ENCODE measurements around the gene SYS1. TPM values are rescaled to one million over a fixed set of nuclear protein-coding genes. Genes with fewer than 3 reads are reported as not detected.

Gene SYS1
- total and polyA plus RNA-seq, 2 of the 8 experiments (the other 6 are each of a cell fraction or from before 2014, with no cell fraction given): 19.6 to 50.8 TPM

GRCh38 chr20:45361793-45362192, 1.2 kb upstream of the SYS1 start:
- Histone ChIP-seq H3K79me1 (ENCODE audit: low read depth, low read length) (peaks cover 6% of the 10 kb centered on the region; the same call in 1 of the 2 replicates), H2AFZ (ENCODE audit: low read length) (no peak overlapping the region), H4K91ac (replicated peaks; ENCODE audit: insufficient read length, low read length) (no peak overlapping the region), H2BK120ac (replicated peaks; ENCODE audit: low read depth, low read length) (no peak overlapping the region), H4K5ac (ENCODE audit: insufficient read length, low read depth, low read length) (no peak overlapping the region), H3K14ac (ENCODE audit: insufficient read length) (no peak overlapping the region), H3K23me2 (ENCODE audit: low read depth, low read length) (peaks cover 7% of the 10 kb centered on the region), H4K20me1 (replicated peaks in 1 of 2; ENCODE audit: control insufficient read depth in 1 of 2, insufficient read depth in 2 of 2, low read length in 2 of 2) (peaks cover 0 to 6% of the 10 kb centered on the region in 2 experiments), H3K4me3 (ENCODE audit: extremely low read depth in 1 of 4, insufficient read depth in 2 of 4, low read depth in 3 of 4, low read length in 4 of 4) (no peak overlapping the region), H3K56ac (replicated peaks; ENCODE audit: insufficient read length, low read depth, low read length) (no peak overlapping the region), H3K36me3 (ENCODE audit: control insufficient read depth in 2 of 4, insufficient read depth in 4 of 4, low read length in 3 of 4) (peaks cover 0 to 7% (median 1%) of the 10 kb centered on the region in 4 experiments; a peak in 4 of 8 replicates), H3K27me3 (replicated peaks in 1 of 4; ENCODE audit: control insufficient read depth in 3 of 4, extremely low read depth in 1 of 4, insufficient read depth in 3 of 4, low read length in 3 of 4) (no peaks in the 10 kb centered on the region), H3K9ac (replicated peaks in 1 of 4; ENCODE audit: extremely low read depth in 1 of 4, low read depth in 3 of 4, low read length in 3 of 4) (no peak overlapping the region), H4K8ac (ENCODE audit: extremely low read depth, insufficient read depth, low read length) (no peak overlapping the region), H3K9me3 (ENCODE audit: insufficient read depth in 2 of 2, low read depth in 1 of 2, low read length in 1 of 2) (no peaks in the 10 kb centered on the region), H3K79me2 (ENCODE audit: control insufficient read depth in 1 of 2, insufficient read depth in 2 of 2, low read length in 2 of 2) (peaks cover 0 to 13% of the 10 kb centered on the region in 2 experiments; a peak in 2 of 4 replicates), H2BK20ac (ENCODE audit: low read length) (no peak overlapping the region), H2AK5ac (ENCODE audit: low read depth, low read length) (no peak overlapping the region), H3K18ac (ENCODE audit: extremely low read depth, low read length) (no peak overlapping the region), H3K23ac (ENCODE audit: insufficient read length) (no peak overlapping the region), H3K4me1 (replicated peaks in 1 of 4; ENCODE audit: control insufficient read depth in 3 of 4, insufficient read depth in 4 of 4, low read length in 3 of 4) (peaks cover 3 to 12% (median 8%) of the 10 kb centered on the region in 4 experiments; a peak in 6 of 7 replicates), H3K4ac (replicated peaks; ENCODE audit: insufficient read length, low read depth, low read length) (no peak overlapping the region), H3K4me2 (ENCODE audit: insufficient read depth in 1 of 2, low read depth in 2 of 2, low read length in 2 of 2) (no peak overlapping the region; a peak in 1 of 4 replicates), H2BK15ac (ENCODE audit: low read length) (no peak overlapping the region), H2BK12ac (ENCODE audit: low read depth, low read length) (no peak overlapping the region), H3K27ac (ENCODE audit: low read depth, low read length) (no peak overlapping the region), H2BK5ac (ENCODE audit: low read depth, low read length) (no peak overlapping the region)
- 81% methylated on average over 6 of the region's 6 CpGs; no CpG with 5 or more reads in 1 of the 2 experiments for WGBS, 2 experiments (ENCODE audit: extremely low coverage in 1 of 2, insufficient coverage in 1 of 2, insufficient read length in 1 of 2, insufficient replicate concordance in 2 of 2, low coverage in 1 of 2, low lambda C conversion rate in 2 of 2, missing lambda C conversion rate in 1 of 2)
- no peak for DNase-seq (ENCODE audit: low read depth in 1 of 2, low spot score in 2 of 2)
- POLR2A ChIA-PET (ENCODE audit: partially characterized antibody): interaction anchor here (0.6 to 13.2 kb wide), 3 partner anchors 15 to 78 kb away, joined by 3 to 113 read pairs (median 4); partner anchors contain the start of gene SDC4
- CTCF ChIA-PET (ENCODE audit: partially characterized antibody): interaction anchor here (0.6 to 6.8 kb wide), 17 partner anchors 9 to 577 kb away, joined by 3 to 85 read pairs (median 5); partner anchors contain the start of genes DBNDD2, PIGT, SDC4 and TP53TG5
- no peak for FAIRE-seq
- TF ChIP-seq TCF12 (IDR thresholded peaks at IDR 0.05; ENCODE audit: low read depth, low read length) (no peak), ATF3 (IDR thresholded peaks at IDR 0.05; ENCODE audit: insufficient read depth, low read depth, low read length) (no peak), HDAC2 (IDR thresholded peaks at IDR 0.05; ENCODE audit: borderline replicate concordance in 1 of 2, low read depth in 2 of 2, low read length in 2 of 2) (no peak), JUND (IDR thresholded peaks at IDR 0.05; ENCODE audit: low read length) (no peak), BRCA1 (IDR thresholded peaks at IDR 0.05; ENCODE audit: low read depth, low read length) (no peak), EP300 (IDR thresholded peaks at IDR 0.05; ENCODE audit: borderline replicate concordance in 1 of 2, low read depth in 2 of 2, low read length in 2 of 2) (no peak), CTBP2 (IDR thresholded peaks at IDR 0.05; ENCODE audit: borderline replicate concordance, insufficient read depth, insufficient read length, low read length) (no peak), ATF2 (IDR thresholded peaks at IDR 0.05; ENCODE audit: low read length) (no peak), RFX5 (IDR thresholded peaks at IDR 0.05; ENCODE audit: borderline replicate concordance, low read depth, low read length) (no peak), POLR2AphosphoS5 (IDR thresholded peaks at IDR 0.05; ENCODE audit: low read depth, low read length) (no peak), EGR1 (IDR thresholded peaks at IDR 0.05; ENCODE audit: borderline replicate concordance, low read depth, low read length) (no peak)

Data from H1 (cell line).